HG03378 (cell line): ENCODE data around the gene CACNG1.

Experiments
- ATAC-seq: cut with Tn5 transposase; IDR thresholded peaks from one replicate; pipeline ENCODE4 v1.9.1; 2021; ENCODE audit warnings: mild to moderate bottlenecking, moderate library complexity; ENCODE audit not compliant: unreplicated experiment

CACNG1 gene, protein sequence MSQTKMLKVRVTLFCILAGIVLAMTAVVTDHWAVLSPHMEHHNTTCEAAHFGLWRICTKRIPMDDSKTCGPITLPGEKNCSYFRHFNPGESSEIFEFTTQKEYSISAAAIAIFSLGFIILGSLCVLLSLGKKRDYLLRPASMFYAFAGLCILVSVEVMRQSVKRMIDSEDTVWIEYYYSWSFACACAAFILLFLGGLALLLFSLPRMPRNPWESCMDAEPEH

DNA sequence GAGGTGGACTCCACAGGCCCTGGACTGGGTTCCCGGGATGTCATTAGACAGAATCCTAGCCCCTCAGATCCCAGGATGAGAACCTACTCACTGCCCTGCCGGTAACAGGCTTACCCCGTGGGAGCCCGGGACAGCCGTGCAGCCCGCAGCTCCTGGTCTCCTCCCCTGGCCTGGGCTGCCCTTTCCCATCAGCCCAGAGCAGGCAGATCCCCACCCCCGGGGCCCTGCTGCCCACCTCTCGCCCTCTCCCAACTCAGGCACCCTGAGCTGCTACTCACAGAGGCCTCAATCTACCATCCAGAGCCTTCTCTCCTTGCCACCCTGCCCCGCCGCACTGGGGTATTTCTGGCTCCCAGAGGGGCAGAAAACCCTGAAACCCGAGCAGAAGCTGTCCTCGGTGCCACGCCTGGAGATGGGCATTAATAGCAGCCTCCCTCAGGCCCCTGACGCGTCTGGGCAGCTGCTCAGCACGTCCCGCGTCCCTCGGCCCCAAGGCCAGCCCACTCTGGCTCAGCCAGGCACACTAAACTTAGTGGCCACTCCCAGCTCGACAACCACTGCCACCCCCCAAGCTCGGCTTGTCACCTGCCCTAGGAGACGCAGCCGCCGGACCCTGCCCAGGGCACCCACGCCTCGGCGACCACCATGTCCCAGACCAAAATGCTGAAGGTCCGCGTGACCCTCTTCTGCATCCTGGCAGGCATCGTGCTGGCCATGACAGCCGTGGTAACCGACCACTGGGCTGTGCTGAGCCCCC, at the start of gene CACNG1:
Gene CACNG1, plus strand, starts transcription at position 539 of the 757 bp plus-strand sequence. Its CDS starts 107 bp downstream, at position 646.
- ATAC-seq = no peak

GRCh38 chr17:66994930-66995535, 49.3 kb upstream of the CACNG1 start:
- no peak for ATAC-seq

GRCh38 chr17:66995944-66996343, 48.4 kb upstream of the CACNG1 start:
- no peak for ATAC-seq

DNA sequence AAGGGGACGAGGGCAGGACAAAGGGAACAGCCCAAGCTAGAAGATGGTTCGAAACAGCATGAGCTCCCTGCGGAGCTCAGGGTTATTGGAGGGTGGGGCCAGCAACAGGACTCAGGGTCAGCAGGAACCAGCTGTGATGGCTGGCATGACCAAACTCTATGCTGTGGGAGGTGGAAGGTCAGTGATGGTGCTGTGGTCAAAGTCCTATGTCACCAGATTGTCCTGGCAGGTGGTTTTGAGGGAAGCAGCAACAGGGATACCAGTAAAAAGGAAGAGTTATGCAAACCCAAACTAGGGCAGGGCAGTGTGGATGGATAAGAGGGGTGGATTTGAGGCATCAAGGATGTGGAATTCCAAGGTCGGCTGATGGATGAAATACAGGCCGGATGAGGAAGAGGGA, 47.4 kb upstream of the CACNG1 start:
- ATAC-seq = no peak

- ATAC-seq = no peak
Measured at GRCh38 chr17:67003231-67003630, 41.1 kb upstream of the CACNG1 start.

DNA sequence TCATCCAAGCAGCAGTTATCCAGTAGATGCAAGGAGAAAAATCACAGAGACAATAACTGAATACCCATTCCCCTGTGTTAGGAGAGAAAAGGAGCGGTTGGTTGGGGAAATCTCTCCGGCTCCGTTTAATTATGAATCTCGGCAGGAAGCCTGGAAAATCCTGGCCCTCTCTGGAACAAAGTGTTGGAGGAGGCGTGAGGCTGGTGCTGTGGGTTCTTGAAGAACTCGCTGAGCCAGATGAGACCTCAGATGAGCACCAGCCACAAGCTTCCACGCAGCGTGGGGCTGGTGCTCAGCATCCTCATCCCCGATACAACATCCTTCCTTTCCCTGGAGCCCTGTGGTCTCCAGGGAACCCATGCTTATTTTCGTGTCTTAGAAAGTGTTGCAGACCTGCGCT, 40.2 kb upstream of the CACNG1 start:
- no peak for ATAC-seq

GRCh38 chr17:67007266-67007665, 37.1 kb upstream of the CACNG1 start:
- ATAC-seq = no peak

GRCh38 chr17:67008101-67008500, 36.3 kb upstream of the CACNG1 start:
- no peak for ATAC-seq

DNA sequence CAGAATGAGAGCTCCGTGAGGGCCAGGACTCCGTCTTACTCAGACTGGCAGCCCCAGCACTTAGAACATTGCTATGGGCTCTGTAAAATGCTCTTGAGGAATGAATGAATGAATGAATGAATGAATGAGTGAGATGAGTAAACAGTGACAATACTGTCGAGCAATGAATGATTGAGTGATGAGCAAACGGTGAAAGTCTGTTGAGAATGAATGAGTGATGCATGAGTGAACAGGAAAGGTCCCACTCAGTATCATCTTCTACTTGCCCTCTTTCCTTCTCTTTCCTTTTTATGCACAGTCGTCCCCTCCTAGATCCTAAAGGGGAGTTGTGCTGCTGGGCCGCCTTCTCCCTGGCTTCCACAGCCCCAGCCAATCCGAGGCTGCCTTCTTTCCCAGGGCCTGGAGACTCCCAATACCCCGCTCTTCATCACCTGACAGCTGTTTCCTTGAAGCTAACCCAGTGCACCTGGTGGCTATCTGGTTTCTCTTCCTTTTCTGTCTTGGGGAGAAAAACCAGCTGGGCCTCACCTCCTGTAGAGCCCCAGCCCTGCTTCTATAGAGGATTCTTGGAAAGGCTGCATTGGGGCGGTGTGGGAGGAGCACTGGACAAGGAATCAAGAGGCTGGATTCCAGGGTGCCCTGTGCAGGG, 32.7 kb upstream of the CACNG1 start:
- ATAC-seq = no peak

DNA sequence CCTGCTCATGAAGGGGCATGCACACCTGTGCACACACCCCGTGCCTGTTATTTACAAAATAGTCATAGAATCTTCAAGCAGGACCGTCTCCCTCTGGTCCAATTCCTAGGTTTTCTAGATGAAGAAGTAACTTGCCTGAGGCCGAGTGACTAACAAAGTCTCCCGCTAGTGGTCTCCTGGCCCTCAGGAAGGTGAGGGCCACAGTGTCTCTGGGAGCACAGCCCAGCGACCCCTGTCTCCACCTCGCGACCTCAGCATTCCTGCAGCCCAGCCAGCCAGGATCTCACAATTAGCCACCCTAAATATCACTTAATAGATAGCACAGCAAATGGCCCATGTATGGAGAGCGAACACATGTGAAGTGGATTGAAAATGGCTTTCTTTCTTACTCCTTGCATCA, 30.5 kb upstream of the CACNG1 start:
- ATAC-seq = no peak

DNA sequence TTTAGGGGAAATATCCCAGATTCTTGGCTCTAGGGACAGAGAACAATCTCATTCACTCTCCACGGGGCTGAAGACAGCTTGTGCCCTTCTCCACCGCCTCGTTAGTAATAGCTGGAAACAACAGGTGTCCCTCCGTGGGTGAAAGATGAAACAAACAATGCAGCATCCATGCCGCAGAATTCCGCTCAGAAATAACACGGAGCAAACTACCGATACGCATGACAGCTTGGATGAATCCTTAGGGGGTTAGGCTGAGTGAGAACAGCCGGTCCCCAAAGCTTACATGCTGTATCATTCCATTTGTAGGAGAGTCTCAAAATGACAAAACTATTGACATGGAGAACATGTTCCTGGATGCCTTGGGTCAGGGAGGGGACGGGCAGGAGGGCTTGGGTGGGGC, 29.4 kb upstream of the CACNG1 start:
- ATAC-seq = no peak

- ATAC-seq = no peak
Measured at GRCh38 chr17:67016039-67016762, 28.2 kb upstream of the CACNG1 start.

DNA sequence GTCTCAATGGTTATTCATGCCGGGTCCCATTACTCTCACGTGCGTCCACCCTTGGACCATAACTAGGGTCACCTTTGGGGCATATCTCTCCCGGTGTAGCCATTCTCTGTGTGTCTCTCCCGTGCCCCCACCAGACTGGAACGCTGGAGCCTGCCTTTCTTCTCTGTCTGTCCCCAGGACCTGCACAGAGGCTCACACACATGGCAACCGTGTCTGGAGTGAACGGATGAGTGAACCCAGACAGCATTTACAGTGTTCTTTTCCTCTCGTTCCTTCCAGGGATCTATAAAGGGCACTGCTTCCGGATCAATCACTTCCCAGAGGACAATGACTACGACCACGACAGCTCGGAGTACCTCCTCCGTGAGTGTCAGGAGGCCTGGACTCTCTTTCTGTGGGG, 26.4 kb upstream of the CACNG1 start:
- ATAC-seq = no peak

- no peak for ATAC-seq
Measured at GRCh38 chr17:67018471-67019434, 25.6 kb upstream of the CACNG1 start.

GRCh38 chr17:67019809-67020208, 24.5 kb upstream of the CACNG1 start:
- ATAC-seq = no peak

DNA sequence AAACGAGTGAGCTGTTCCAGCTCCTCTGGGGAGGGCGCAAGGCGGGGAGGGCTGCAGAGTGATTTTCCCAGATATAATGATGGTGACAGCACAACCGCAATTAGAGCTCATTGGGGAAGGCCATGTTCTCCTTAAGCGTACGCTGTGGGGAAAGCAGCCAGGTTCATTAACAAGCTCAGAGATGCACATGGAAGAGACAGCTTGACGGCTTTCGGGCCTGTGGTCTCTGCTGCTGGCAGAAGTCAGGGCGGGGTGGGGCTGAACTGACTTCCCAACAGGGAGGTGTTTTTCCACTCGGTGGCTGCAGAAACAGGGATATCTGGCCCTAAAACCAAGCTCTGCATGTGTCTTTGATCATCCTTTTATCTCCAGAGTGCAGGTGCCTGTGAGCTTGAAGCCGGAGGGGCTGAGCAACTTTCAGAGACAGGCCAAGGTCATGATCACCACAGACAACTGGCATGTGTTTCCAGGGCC, 24.0 kb upstream of the CACNG1 start:
- ATAC-seq = no peak

GRCh38 chr17:67021196-67021595, 23.2 kb upstream of the CACNG1 start:
- ATAC-seq = no peak

- no peak for ATAC-seq
Measured at GRCh38 chr17:67021743-67022450, 22.5 kb upstream of the CACNG1 start.

DNA sequence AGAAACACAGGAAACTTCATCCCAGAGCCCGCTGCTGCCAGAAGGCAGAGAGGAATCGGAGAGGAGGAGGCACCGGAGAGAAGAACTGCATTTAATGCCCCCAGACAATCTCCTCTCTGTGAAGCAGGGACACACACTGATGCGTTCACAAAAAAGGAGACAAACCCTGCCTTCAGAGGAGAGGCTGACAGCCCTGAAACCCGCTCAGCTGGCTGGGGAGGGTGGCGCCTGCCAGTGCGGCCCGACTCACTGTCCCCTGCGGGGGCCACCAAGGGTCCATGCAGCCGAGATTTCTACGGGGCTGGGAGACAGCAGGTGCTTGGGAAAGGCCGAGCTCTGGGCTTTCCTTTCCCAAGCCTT, 21.9 kb upstream of the CACNG1 start:
- no peak for ATAC-seq
